Measurements from ENCODE around the gene PDS5A. TPM values are rescaled to one million over a fixed set of nuclear protein-coding genes. Genes with fewer than 3 reads are reported as not detected.

PDS5A gene
- total RNA-seq, 1 experiment from 2014 or later: 98.3 TPM

DNA sequence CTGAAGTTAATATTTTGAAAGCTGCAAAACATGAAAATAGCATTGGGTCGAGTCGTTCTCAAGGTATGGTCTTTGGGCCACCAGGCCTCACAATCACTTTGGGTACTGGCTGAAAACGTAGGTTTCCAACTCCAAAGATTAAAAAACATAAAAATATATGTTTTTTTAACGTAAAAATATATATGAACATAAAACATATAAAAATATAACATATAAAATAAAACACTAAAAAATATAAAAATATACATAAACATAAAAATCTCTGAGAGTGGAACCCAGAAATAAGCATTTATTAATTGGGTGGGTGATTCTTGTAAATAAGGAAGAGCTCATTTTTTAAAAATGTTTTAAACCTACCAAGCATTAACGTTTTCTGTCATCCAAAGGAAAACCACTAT, 666 bp upstream of the PDS5A start:
- ChIA-PET CTCF (interaction anchor here (0.7 to 1.4 kb wide), 3 partner anchors 78 to 509 kb away, joined by 3 read pairs; partner anchors contain the start of gene N4BP2), POLR2A (no interaction called here), RAD21 (ENCODE audit: low non-redundant PET in 1 of 2, low total read pairs in 2 of 2, uncharacterized antibody in 2 of 2, unreplicated experiment in 2 of 2) (no interaction called here)
- DNase-seq (ENCODE audit: low read depth, low spot score): no peak
- peak overlapping the region; percentile 41 to 92 for H3K4me3 ChIP-seq (replicated peaks in 1 of 2; ENCODE audit: low read depth in 1 of 2, low read length in 2 of 2)
- ATAC-seq: no peak
- no peaks in the 10 kb centered on the region for H3K9me2 ChIP-seq (ENCODE audit: insufficient read depth)
- H3K27ac ChIP-seq (ENCODE audit: low read depth, low read length): peak overlapping the region; percentile 92
- BruUV-seq (replicated peaks): TSS peak; percentile 84
- peaks cover 8 to 26% of the 10 kb centered on the region in 2 experiments for H3K36me3 ChIP-seq (ENCODE audit: control insufficient read depth in 1 of 2, insufficient read depth in 2 of 2, low read length in 2 of 2)
- intact Hi-C loops (cut with micrococcal nuclease): loop anchor here (5.0 kb wide), 2 partner anchors 329 to 341 kb away; partner anchors contain the start of gene SMIM14
- peak overlapping the region; percentile 75 for H3K9ac ChIP-seq (ENCODE audit: low read length)
- H4K20me1 ChIP-seq (ENCODE audit: insufficient read depth): peaks cover 11% of the 10 kb centered on the region; the same call in 1 of the 2 replicates
- H3K4me1 ChIP-seq (ENCODE audit: control insufficient read depth in 1 of 2, insufficient read depth in 2 of 2, low read length in 2 of 2): peaks cover 8 to 15% of the 10 kb centered on the region in 2 experiments
- H3K79me2 ChIP-seq (ENCODE audit: insufficient read depth, low read length): peaks cover 39% of the 10 kb centered on the region
- TF ChIP-seq EZH2phosphoT487 (IDR thresholded peaks at IDR 0.05; ENCODE audit: borderline replicate concordance): no peak
- TF ChIP-seq SP1 (IDR thresholded peaks at IDR 0.05; ENCODE audit: low read depth): no peak
- no peak for TF ChIP-seq ZFX (IDR thresholded peaks at IDR 0.05)
- TF ChIP-seq JUND (IDR thresholded peaks at IDR 0.05): no peak
- TF ChIP-seq YY1 (IDR thresholded peaks at IDR 0.05; ENCODE audit: extremely low read depth, insufficient replicate concordance, low read depth, low read length): no peak
- TF ChIP-seq ZBTB33 (IDR thresholded peaks at IDR 0.05; ENCODE audit: extremely low read depth, insufficient replicate concordance, low read length): no peak
- no peak for TF ChIP-seq EZH2 (IDR thresholded peaks at IDR 0.05)
- no peak for TF ChIP-seq CBX3 (IDR thresholded peaks at IDR 0.05; ENCODE audit: low read depth)
- no peak for TF ChIP-seq EGR1 (IDR thresholded peaks at IDR 0.05; ENCODE audit: low read depth)
- TF ChIP-seq CEBPB (IDR thresholded peaks at IDR 0.05; ENCODE audit: low read depth): no peak
- no peak for TF ChIP-seq POLR2A (IDR thresholded peaks at IDR 0.05; ENCODE audit: borderline replicate concordance, extremely low read depth, insufficient read depth, insufficient read length)
- TF ChIP-seq, protein P1, sequence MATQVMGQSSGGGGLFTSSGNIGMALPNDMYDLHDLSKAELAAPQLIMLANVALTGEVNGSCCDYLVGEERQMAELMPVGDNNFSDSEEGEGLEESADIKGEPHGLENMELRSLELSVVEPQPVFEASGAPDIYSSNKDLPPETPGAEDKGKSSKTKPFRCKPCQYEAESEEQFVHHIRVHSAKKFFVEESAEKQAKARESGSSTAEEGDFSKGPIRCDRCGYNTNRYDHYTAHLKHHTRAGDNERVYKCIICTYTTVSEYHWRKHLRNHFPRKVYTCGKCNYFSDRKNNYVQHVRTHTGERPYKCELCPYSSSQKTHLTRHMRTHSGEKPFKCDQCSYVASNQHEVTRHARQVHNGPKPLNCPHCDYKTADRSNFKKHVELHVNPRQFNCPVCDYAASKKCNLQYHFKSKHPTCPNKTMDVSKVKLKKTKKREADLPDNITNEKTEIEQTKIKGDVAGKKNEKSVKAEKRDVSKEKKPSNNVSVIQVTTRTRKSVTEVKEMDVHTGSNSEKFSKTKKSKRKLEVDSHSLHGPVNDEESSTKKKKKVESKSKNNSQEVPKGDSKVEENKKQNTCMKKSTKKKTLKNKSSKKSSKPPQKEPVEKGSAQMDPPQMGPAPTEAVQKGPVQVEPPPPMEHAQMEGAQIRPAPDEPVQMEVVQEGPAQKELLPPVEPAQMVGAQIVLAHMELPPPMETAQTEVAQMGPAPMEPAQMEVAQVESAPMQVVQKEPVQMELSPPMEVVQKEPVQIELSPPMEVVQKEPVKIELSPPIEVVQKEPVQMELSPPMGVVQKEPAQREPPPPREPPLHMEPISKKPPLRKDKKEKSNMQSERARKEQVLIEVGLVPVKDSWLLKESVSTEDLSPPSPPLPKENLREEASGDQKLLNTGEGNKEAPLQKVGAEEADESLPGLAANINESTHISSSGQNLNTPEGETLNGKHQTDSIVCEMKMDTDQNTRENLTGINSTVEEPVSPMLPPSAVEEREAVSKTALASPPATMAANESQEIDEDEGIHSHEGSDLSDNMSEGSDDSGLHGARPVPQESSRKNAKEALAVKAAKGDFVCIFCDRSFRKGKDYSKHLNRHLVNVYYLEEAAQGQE (IDR thresholded peaks at IDR 0.05; ENCODE audit: low read depth): no peak
- TF ChIP-seq ZNF274 (IDR thresholded peaks at IDR 0.05; ENCODE audit: low read depth, low read length): no peak
- no peak for TF ChIP-seq ELF1 (IDR thresholded peaks at IDR 0.05; ENCODE audit: borderline replicate concordance, low read depth)
- no peak for TF ChIP-seq FOSL1 (IDR thresholded peaks at IDR 0.05; ENCODE audit: low read depth)
- no peak for TF ChIP-seq TCF7L2 (IDR thresholded peaks at IDR 0.05; ENCODE audit: borderline replicate concordance, extremely low read depth, insufficient read depth, insufficient read length)
- TF ChIP-seq POLR2AphosphoS5 (IDR thresholded peaks at IDR 0.05; ENCODE audit: low read depth, low read length): no peak
- no peak for TF ChIP-seq CTCF (IDR thresholded peaks at IDR 0.05 in 2 of 3, conservative IDR thresholded peaks at IDR 0.05 in 1 of 3; ENCODE audit: borderline replicate concordance in 1 of 3, insufficient read depth in 1 of 3, low read depth in 2 of 3, low read length in 2 of 3)
- no peak for TF ChIP-seq SIN3A (IDR thresholded peaks at IDR 0.05; ENCODE audit: low read depth)
- no peak for TF ChIP-seq MAX (IDR thresholded peaks at IDR 0.05)
- peak overlapping the region; percentile 100 for H2AFZ ChIP-seq (ENCODE audit: low read depth, low read length, poor library complexity, severe bottlenecking)
- no peaks in the 10 kb centered on the region for H3K9me3 ChIP-seq (ENCODE audit: control insufficient read depth in 1 of 2, insufficient read depth in 1 of 2, low read depth in 1 of 2, low read length in 2 of 2)
- no peaks in the 10 kb centered on the region for H3K27me3 ChIP-seq (ENCODE audit: insufficient read depth, low read length)
- peak overlapping the region; percentile 78 for H3K4me2 ChIP-seq (ENCODE audit: low read length)

Measured in HCT116 (cell line).